Osteocyte (in vitro differentiated cells): ENCODE measurements around the gene AFDN. TPM values are rescaled to one million over a fixed set of nuclear protein-coding genes. Genes with fewer than 3 reads are reported as not detected.

Experiments
- DNase-seq: peaks from one replicate; pipeline ENCODE4 v3.0.0; 2021; ENCODE audit warnings: mixed read lengths; ENCODE audit not compliant: unreplicated experiment; ENCODE audit errors: extremely low spot score
- H3K27ac Mint-ChIP-seq: one replicate; pipeline ENCODE4 v1.8.0; 2021; ENCODE audit warnings: mild to moderate bottlenecking, mixed read lengths; ENCODE audit not compliant: unreplicated experiment
- H3K27me3 Mint-ChIP-seq: one replicate; pipeline ENCODE4 v1.8.0; 2021; ENCODE audit warnings: mixed read lengths; ENCODE audit not compliant: unreplicated experiment
- H3K36me3 Mint-ChIP-seq: one replicate; pipeline ENCODE4 v1.8.0; 2021; ENCODE audit warnings: mixed read lengths; ENCODE audit not compliant: unreplicated experiment
- H3K4me1 Mint-ChIP-seq: one replicate; pipeline ENCODE4 v1.8.0; 2021; ENCODE audit warnings: mixed read lengths; ENCODE audit not compliant: unreplicated experiment
- H3K4me3 Mint-ChIP-seq: one replicate; pipeline ENCODE4 v1.8.0; 2021; ENCODE audit warnings: mild to moderate bottlenecking, moderate library complexity, mixed read lengths; ENCODE audit not compliant: unreplicated experiment
- H3K9me3 Mint-ChIP-seq: one replicate; pipeline ENCODE4 v1.8.0; 2021; ENCODE audit warnings: mixed read lengths; ENCODE audit not compliant: unreplicated experiment
- CTCF ChIP-seq: fragments of 200-600 bp; sonication (generic); IDR thresholded peaks from 2 replicates; pipeline ENCODE4 v1.5.0; 2021; ENCODE audit warnings: antibody characterized with exemption, mild to moderate bottlenecking, moderate library complexity
- total RNA-seq: library from RNA; stranded (reverse); gene quantifications from 2 replicates; pipeline ENCODE4 v1.2.1, GENCODE V29; 2021

AFDN gene
- total RNA-seq, 1 donor from 2014 or later: 67.3 TPM

- Mint-ChIP-seq H3K9me3 (no peaks in the 10 kb centered on the region), H3K27ac (peak overlapping the region; percentile 1), H3K36me3 (peaks cover 2% of the 10 kb centered on the region), H3K4me1 (peaks cover 33% of the 10 kb centered on the region), H3K27me3 (no peaks in the 10 kb centered on the region), H3K4me3 (no peak overlapping the region)
- no peak for TF ChIP-seq CTCF
- DNase-seq: no peak
Measured at GRCh38 chr6:167846997-167847606, 20.4 kb downstream of the AFDN start.

GRCh38 chr6:167847936-167848335 lies 21.2 kb downstream of the AFDN start:
- DNase-seq: no peak
- H3K9me3 Mint-ChIP-seq: peaks cover 2% of the 10 kb centered on the region
- H3K36me3 Mint-ChIP-seq: peaks cover 6% of the 10 kb centered on the region
- no peak overlapping the region for H3K27ac Mint-ChIP-seq
- peaks cover 37% of the 10 kb centered on the region for H3K4me1 Mint-ChIP-seq
- H3K4me3 Mint-ChIP-seq: no peak overlapping the region
- TF ChIP-seq CTCF: no peak
- no peaks in the 10 kb centered on the region for H3K27me3 Mint-ChIP-seq

GRCh38 chr6:167848783-167849182 lies 22.1 kb downstream of the AFDN start:
- Mint-ChIP-seq H3K4me3 (no peak overlapping the region), H3K27ac (no peak overlapping the region), H3K36me3 (peaks cover 6% of the 10 kb centered on the region), H3K9me3 (peaks cover 3% of the 10 kb centered on the region), H3K4me1 (peaks cover 41% of the 10 kb centered on the region), H3K27me3 (no peaks in the 10 kb centered on the region)
- TF ChIP-seq CTCF: no peak
- DNase-seq: no peak

GRCh38 chr6:167849846-167850459 lies 23.2 kb downstream of the AFDN start:
- Mint-ChIP-seq H3K27ac (peak overlapping the region; percentile 69), H3K36me3 (peaks cover 6% of the 10 kb centered on the region), H3K27me3 (no peaks in the 10 kb centered on the region), H3K4me3 (no peak overlapping the region), H3K9me3 (peaks cover 3% of the 10 kb centered on the region), H3K4me1 (peaks cover 45% of the 10 kb centered on the region)
- DNase-seq: no peak
- no peak for TF ChIP-seq CTCF

GRCh38 chr6:167850782-167851181 lies 24.1 kb downstream of the AFDN start:
- H3K27me3 Mint-ChIP-seq: no peaks in the 10 kb centered on the region
- no peak overlapping the region for H3K4me3 Mint-ChIP-seq

More at GRCh38 chr6:167850782-167851181, 24.1 kb downstream of the AFDN start:
- DNase-seq: no peak
- no peak overlapping the region for H3K27ac Mint-ChIP-seq
- peaks cover 4% of the 10 kb centered on the region for H3K36me3 Mint-ChIP-seq
- H3K9me3 Mint-ChIP-seq: peaks cover 3% of the 10 kb centered on the region
- H3K4me1 Mint-ChIP-seq: peaks cover 51% of the 10 kb centered on the region
- TF ChIP-seq CTCF: no peak
